CD14-positive monocyte (primary cell): ENCODE data around the gene NCR3LG1. TPM values are rescaled to one million over a fixed set of nuclear protein-coding genes. Genes with fewer than 3 reads are reported as not detected.

Source experiments
- DNase-seq, 3 donors: peaks; one replicate each; pipeline ENCODE4 v3.0.0-alpha.2; 2011 to 2022
- H2AFZ ChIP-seq: 2 replicates; pipeline ENCODE4 v1.6.0; 2012; ENCODE audit warnings: mild to moderate bottlenecking, low read depth, low read length, inconsistent platforms; ENCODE audit not compliant: insufficient read depth, poor library complexity, severe bottlenecking
- H3K27ac ChIP-seq, 2 donors: 1 replicate in 1 of 2; 2 replicates in 1 of 2; pipeline ENCODE4 v1.5.1; 2012 to 2013; ENCODE audit warnings: low read length in 2 of 2, control low read depth in 1 of 2, inconsistent platforms in 1 of 2, low read depth in 1 of 2, mild to moderate bottlenecking in 1 of 2
- H3K27me3 ChIP-seq, 2 donors: one replicate each; pipeline versions ENCODE4 v1.6.0 to v1.6.1; 2011 to 2013; ENCODE audit warnings: low read length in 2 of 2; ENCODE audit not compliant: control insufficient read depth in 2 of 2, insufficient read depth in 2 of 2
- H3K36me3 ChIP-seq, 2 donors: replicated peaks in 1 of 2; 1 replicate in 1 of 2; 2 replicates in 1 of 2; pipeline versions ENCODE4 v1.5.1 to v1.6.1; 2012 to 2013; ENCODE audit warnings: low read length in 2 of 2, control low read depth in 1 of 2, inconsistent platforms in 1 of 2, mild to moderate bottlenecking in 1 of 2; ENCODE audit not compliant: insufficient read depth in 2 of 2, control insufficient read depth in 1 of 2
- H3K4me1 ChIP-seq, 2 donors: 1 replicate in 1 of 2; 2 replicates in 1 of 2; pipeline versions ENCODE4 v1.5.1 to v1.6.1; 2012 to 2013; ENCODE audit warnings: low read length in 2 of 2, control low read depth in 1 of 2, inconsistent platforms in 1 of 2, mild to moderate bottlenecking in 1 of 2, moderate library complexity in 1 of 2; ENCODE audit not compliant: insufficient read depth in 2 of 2, control insufficient read depth in 1 of 2
- H3K4me2 ChIP-seq: replicated peaks from 2 replicates; pipeline ENCODE3; 2012; ENCODE audit warnings: low read length, moderate library complexity, mild to moderate bottlenecking; ENCODE audit not compliant: poor library complexity, severe bottlenecking; ENCODE audit errors: extremely low read depth
- H3K4me3 ChIP-seq, 3 experiments: fragments of 200-600 bp in 1 of 3; sonication (generic) in 1 of 3; replicated peaks in 1 of 3; 1 replicate in 2 of 3; 2 replicates in 1 of 3; pipeline ENCODE4 v1.5.1; 2011 to 2013; ENCODE audit warnings: low read length in 3 of 3, mild to moderate bottlenecking in 3 of 3, control low read depth in 2 of 3, low read depth in 2 of 3, inconsistent platforms in 1 of 3, moderate library complexity in 1 of 3
- H3K79me2 ChIP-seq: 2 replicates; pipeline ENCODE4 v1.6.0; 2012; ENCODE audit warnings: mild to moderate bottlenecking, control low read depth, inconsistent platforms, low read length, moderate library complexity; ENCODE audit not compliant: insufficient read depth
- H3K9ac ChIP-seq: 2 replicates; pipeline ENCODE4 v1.6.0; 2017; ENCODE audit warnings: low read length, mild to moderate bottlenecking; ENCODE audit not compliant: insufficient read depth, poor library complexity, severe bottlenecking
- H3K9me3 ChIP-seq, 2 donors: replicated peaks in 1 of 2; 1 replicate in 1 of 2; 2 replicates in 1 of 2; pipeline versions ENCODE4 v1.5.1 to v1.6.1; 2012 to 2013; ENCODE audit warnings: low read length in 2 of 2, control low read depth in 1 of 2; ENCODE audit not compliant: control insufficient read depth in 1 of 2, insufficient read depth in 1 of 2
- H4K20me1 ChIP-seq: 2 replicates; pipeline ENCODE4 v1.6.0; 2012; ENCODE audit warnings: mild to moderate bottlenecking, low read length, control low read depth, moderate library complexity; ENCODE audit not compliant: insufficient read depth
- H3K27ac Mint-ChIP-seq, 7 donors: one replicate each; pipeline ENCODE4 v1.8.0; 2020; ENCODE audit warnings: mild to moderate bottlenecking in 7 of 7, mixed read lengths in 7 of 7, moderate library complexity in 6 of 7, inconsistent platforms in 2 of 7
- H3K27me3 Mint-ChIP-seq, 3 donors: one replicate each; pipeline ENCODE4 v1.8.0; 2021 to 2022; ENCODE audit warnings: low read depth in 3 of 3, mild to moderate bottlenecking in 3 of 3, mixed read lengths in 3 of 3, moderate library complexity in 3 of 3, inconsistent platforms in 1 of 3
- H3K36me3 Mint-ChIP-seq, 2 donors: one replicate each; pipeline ENCODE4 v1.8.0; 2020; ENCODE audit warnings: mixed read lengths in 2 of 2, inconsistent platforms in 1 of 2, mild to moderate bottlenecking in 1 of 2
- H3K4me1 Mint-ChIP-seq: one replicate; pipeline ENCODE4 v1.8.0; 2020; ENCODE audit warnings: mild to moderate bottlenecking, mixed read lengths
- H3K4me3 Mint-ChIP-seq, 2 donors: one replicate each; pipeline ENCODE4 v1.8.0; 2020; ENCODE audit warnings: mild to moderate bottlenecking in 2 of 2, mixed read lengths in 2 of 2, moderate library complexity in 1 of 2
- H3K9me3 Mint-ChIP-seq, 7 donors: one replicate each; pipeline ENCODE4 v1.8.0; 2020 to 2022; ENCODE audit warnings: mixed read lengths in 7 of 7, mild to moderate bottlenecking in 6 of 7, moderate library complexity in 6 of 7, inconsistent platforms in 2 of 7
- WGBS: methylation state at CpG from one replicate; pipeline ENCODE4 v1.1.5; 2013; ENCODE audit warnings: missing lambda C conversion rate; ENCODE audit not compliant: insufficient coverage; 5-methylcytosine and 5-hydroxymethylcytosine counted together
- intact Hi-C, 2 donors: fragments of 100-400 bp; cut with micrococcal nuclease; formaldehyde crosslinking; loops; one replicate each; pipeline versions ENCODE4 v1.15.0 to v1.15.1; 2023
- polyA plus RNA-seq, 3 donors: library from polyadenylated mRNA; depleted of rRNA in 1 of 3; unstranded in 2 of 3; stranded (reverse) in 1 of 3; fragments of 300-500 nt in 2 of 3; fragments of >200 nt in 1 of 3; fragmentation: Illumina TruSeq in 2 of 3; gene quantifications; 1 replicate in 2 of 3; 2 replicates in 1 of 3; pipeline ENCODE4 v1.2.3, GENCODE V29; 2012 to 2021
- TF ChIP-seq, protein P1 (sequence below): fragments of 200-600 bp; IDR thresholded peaks from one replicate; pipeline ENCODE4 v1.8.0; 2022; ENCODE audit warnings: antibody characterized with exemption, mild to moderate bottlenecking

The NCR3LG1 gene
- polyA plus RNA-seq, 3 donors = 0.05 to 1.1 (median 0.15) TPM

DNA sequence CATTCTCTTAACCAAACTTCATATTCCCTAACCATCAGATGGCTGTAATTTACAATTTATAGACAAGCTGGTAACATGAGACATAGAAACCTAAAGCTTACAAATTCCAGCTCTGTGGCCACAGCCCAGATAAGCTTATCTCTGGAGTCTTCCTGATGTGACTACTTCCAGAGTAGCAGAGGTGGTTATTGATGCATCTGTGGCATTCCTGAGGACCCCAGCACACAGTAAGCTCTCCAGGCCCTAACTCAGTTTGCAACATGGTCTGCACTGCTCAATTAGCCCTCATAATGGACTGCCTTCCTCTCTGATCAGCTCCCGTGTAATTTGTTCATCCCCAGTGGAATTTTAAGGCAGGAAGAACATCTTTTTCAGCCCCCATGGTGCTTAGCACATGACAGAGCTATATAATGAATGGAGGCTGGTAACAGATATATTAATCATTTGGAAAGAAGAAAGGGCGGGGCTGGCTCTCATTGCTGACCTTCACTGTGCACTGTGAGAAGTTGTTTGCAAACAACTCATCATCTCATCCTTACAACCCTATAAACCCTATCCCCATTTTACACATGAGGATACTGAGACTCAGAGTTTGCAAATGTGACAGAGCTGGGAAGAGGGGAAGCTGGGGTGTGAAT is 67.0 kb downstream of the NCR3LG1 start:
- Histone ChIP-seq H2AFZ (no peak overlapping the region), H3K4me1 (no peaks in the 10 kb centered on the region), H3K9me3 (no peaks in the 10 kb centered on the region), H3K79me2 (no peaks in the 10 kb centered on the region), H3K36me3 (no peaks in the 10 kb centered on the region), H3K4me3 (no peak overlapping the region), H3K27ac (no peak overlapping the region), H3K4me2 (no peak overlapping the region), H3K27me3 (no peaks in the 10 kb centered on the region), H3K9ac (no peak overlapping the region), H4K20me1 (no peaks in the 10 kb centered on the region)
- Mint-ChIP-seq H3K4me1 (no peaks in the 10 kb centered on the region), H3K4me3 (no peak overlapping the region), H3K9me3 (no peaks in the 10 kb centered on the region), H3K36me3 (no peaks in the 10 kb centered on the region), H3K27ac (no peak overlapping the region), H3K27me3 (peaks cover 1 to 3% (median 2%) of the 10 kb centered on the region in 3 donors)
- intact Hi-C loops = no loop called here
- TF ChIP-seq, protein P1, sequence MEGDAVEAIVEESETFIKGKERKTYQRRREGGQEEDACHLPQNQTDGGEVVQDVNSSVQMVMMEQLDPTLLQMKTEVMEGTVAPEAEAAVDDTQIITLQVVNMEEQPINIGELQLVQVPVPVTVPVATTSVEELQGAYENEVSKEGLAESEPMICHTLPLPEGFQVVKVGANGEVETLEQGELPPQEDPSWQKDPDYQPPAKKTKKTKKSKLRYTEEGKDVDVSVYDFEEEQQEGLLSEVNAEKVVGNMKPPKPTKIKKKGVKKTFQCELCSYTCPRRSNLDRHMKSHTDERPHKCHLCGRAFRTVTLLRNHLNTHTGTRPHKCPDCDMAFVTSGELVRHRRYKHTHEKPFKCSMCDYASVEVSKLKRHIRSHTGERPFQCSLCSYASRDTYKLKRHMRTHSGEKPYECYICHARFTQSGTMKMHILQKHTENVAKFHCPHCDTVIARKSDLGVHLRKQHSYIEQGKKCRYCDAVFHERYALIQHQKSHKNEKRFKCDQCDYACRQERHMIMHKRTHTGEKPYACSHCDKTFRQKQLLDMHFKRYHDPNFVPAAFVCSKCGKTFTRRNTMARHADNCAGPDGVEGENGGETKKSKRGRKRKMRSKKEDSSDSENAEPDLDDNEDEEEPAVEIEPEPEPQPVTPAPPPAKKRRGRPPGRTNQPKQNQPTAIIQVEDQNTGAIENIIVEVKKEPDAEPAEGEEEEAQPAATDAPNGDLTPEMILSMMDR = no peak
- WGBS = 91% methylated on average over 1 of the region's 2 CpGs
- DNase-seq = no peak

DNA sequence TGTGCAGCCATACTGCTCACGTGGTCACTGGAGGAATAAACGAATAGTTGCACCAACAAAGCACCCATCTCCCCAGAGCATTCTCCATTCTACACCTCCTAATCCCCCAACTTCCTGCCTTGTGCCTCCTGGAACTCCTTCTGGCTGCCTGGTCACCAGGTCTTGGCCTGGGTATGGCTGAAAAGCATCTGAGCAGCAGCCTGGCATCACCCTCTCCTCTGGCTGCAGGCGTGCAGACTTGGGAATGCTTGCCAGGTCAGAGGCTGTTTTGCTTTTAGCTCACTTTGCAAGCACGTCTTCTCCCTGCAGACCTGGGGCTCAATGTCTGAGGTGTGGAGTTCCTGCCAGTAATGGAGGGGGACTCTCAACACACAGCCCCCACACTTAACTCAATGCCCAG is 70.2 kb downstream of the NCR3LG1 start:
- Mint-ChIP-seq H3K4me3 (no peak overlapping the region), H3K9me3 (no peaks in the 10 kb centered on the region), H3K27me3 (peaks cover 1 to 6% (median 2%) of the 10 kb centered on the region in 3 donors), H3K4me1 (peaks cover 5% of the 10 kb centered on the region), H3K27ac (no peak overlapping the region), H3K36me3 (no peaks in the 10 kb centered on the region)
- Histone ChIP-seq H3K27me3 (no peaks in the 10 kb centered on the region), H3K4me2 (no peak overlapping the region), H4K20me1 (no peaks in the 10 kb centered on the region), H3K4me1 (no peaks in the 10 kb centered on the region), H3K9me3 (no peaks in the 10 kb centered on the region), H3K27ac (no peak overlapping the region), H3K36me3 (no peaks in the 10 kb centered on the region), H2AFZ (no peak overlapping the region), H3K9ac (no peak overlapping the region), H3K79me2 (no peaks in the 10 kb centered on the region), H3K4me3 (no peak overlapping the region)
- 81% methylated on average over 2 of the region's 4 CpGs for WGBS
- TF ChIP-seq, protein P1 = no peak
- intact Hi-C loops = no loop called here
- no peak for DNase-seq
